ENCODE measurements around the gene ZDHHC8. TPM values are rescaled to one million over a fixed set of nuclear protein-coding genes. Genes with fewer than 3 reads are reported as not detected.

The ZDHHC8 gene
- total and polyA plus RNA-seq, 12 donors = 5.7 to 109 (median 36.1) TPM

DNA sequence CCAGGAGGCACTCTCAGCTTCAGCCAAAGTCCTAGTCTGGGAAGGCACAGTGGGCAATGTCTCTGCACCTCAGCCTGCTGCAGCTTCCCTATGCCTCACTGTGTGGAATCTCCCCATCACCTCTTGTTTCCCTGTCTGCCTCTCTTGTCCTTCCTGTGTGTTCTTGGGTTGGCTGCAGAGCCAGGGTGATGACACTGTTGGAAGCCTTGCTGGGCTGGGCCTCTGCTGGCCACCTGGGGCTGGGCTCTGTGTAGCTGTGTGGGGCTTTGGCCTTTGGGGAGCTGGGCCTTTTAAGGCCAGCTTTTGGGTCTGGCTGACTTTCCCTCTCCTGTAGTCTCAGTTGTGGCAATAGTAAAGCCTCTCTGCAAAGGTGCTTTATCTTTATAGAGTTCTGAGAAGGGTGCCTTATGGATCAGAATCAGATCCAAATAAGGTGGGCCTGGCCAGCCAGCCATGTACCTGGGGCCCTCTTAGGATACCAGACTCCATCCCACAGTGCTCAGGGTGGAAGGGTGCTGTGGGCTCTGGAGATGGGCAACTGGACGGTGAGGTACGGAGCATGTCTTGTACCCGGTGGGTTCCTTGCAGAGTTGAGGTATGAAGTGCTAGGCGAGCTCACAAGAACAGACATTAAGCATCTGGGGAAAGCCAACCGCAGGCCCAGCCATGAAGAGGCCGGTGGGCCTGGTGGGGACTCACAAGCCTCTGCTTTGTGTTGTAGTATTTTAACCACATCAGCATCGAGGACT lies 26.0 kb upstream of the ZDHHC8 start:
- TF ChIP-seq, protein P1, sequence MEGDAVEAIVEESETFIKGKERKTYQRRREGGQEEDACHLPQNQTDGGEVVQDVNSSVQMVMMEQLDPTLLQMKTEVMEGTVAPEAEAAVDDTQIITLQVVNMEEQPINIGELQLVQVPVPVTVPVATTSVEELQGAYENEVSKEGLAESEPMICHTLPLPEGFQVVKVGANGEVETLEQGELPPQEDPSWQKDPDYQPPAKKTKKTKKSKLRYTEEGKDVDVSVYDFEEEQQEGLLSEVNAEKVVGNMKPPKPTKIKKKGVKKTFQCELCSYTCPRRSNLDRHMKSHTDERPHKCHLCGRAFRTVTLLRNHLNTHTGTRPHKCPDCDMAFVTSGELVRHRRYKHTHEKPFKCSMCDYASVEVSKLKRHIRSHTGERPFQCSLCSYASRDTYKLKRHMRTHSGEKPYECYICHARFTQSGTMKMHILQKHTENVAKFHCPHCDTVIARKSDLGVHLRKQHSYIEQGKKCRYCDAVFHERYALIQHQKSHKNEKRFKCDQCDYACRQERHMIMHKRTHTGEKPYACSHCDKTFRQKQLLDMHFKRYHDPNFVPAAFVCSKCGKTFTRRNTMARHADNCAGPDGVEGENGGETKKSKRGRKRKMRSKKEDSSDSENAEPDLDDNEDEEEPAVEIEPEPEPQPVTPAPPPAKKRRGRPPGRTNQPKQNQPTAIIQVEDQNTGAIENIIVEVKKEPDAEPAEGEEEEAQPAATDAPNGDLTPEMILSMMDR (IDR thresholded peaks at IDR 0.05) = no peak
- no peak for TF ChIP-seq POLR2A (IDR thresholded peaks at IDR 0.05)
- Histone ChIP-seq H3K36me3 (replicated peaks in 1 of 2) (peaks cover 0 to 90% of the 10 kb centered on the region in 2 donors), H3K27me3 (no peaks in the 10 kb centered on the region), H3K9me3 (replicated peaks in 1 of 3) (no peaks in the 10 kb centered on the region), H3K4me1 (replicated peaks in 1 of 2) (no peaks in the 10 kb centered on the region), H3K4me3 (no peak overlapping the region), H3K27ac (no peak overlapping the region)
- DNase-seq = no peak
- intact Hi-C loops (cut with DNase I) = loop anchor here in 1 of 2 donors (2.0 kb wide), 1 partner anchor 35 kb away; no protein-coding TSS in a partner anchor
- 92 to 100% (median 95%) methylated on average over 1 to 7 of the region's 7 CpGs for WGBS, 4 donors

DNA sequence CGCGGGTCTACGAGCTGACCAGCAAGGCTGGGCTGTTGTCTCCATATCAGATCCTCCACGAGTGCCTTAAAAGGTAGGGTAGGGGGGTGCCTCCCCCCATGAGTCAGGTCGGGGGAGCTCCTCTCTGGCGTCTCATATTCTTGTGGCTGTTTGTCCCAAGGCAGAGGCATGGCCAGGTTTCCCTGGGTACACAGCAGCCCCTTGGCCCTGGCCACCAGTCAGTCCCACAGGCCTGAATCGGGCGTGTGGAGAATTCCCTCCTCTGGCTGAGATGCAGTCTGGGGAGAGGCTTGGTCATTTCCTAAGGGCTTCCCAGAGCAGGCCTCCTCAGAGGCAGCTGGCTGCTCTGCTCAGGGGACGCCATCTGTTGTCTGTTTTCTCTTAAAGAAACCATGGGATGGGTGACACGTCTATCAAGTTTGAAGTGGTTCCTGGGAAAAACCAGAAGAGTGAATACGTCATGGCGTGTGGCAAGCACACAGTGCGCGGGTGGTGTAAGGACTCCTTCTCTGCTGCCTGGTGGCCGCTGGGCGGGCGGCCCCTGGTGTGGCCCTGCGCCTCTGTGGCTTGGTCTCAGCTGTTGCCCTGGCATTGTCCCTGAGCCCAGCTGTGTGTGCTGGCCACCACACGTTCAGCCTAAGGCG lies 25.3 kb upstream of the ZDHHC8 start:
- Histone ChIP-seq H3K27ac (no peak overlapping the region), H3K4me3 (no peak overlapping the region), H3K9me3 (replicated peaks in 1 of 3) (no peaks in the 10 kb centered on the region), H3K4me1 (replicated peaks in 1 of 2) (no peaks in the 10 kb centered on the region), H3K27me3 (no peaks in the 10 kb centered on the region), H3K36me3 (replicated peaks in 1 of 2) (peaks cover 0 to 90% of the 10 kb centered on the region in 2 donors)
- DNase-seq = no peak
- intact Hi-C loops (cut with DNase I) = loop anchor here in 1 of 2 donors (2.0 kb wide), 1 partner anchor 36 kb away; no protein-coding TSS in a partner anchor
- TF ChIP-seq, protein P1 (IDR thresholded peaks at IDR 0.05) = no peak
- TF ChIP-seq POLR2A (IDR thresholded peaks at IDR 0.05) = no peak
- 86 to 96% (median 90%) methylated on average over 8 to 20 of the region's 20 CpGs for WGBS, 4 donors

DNA sequence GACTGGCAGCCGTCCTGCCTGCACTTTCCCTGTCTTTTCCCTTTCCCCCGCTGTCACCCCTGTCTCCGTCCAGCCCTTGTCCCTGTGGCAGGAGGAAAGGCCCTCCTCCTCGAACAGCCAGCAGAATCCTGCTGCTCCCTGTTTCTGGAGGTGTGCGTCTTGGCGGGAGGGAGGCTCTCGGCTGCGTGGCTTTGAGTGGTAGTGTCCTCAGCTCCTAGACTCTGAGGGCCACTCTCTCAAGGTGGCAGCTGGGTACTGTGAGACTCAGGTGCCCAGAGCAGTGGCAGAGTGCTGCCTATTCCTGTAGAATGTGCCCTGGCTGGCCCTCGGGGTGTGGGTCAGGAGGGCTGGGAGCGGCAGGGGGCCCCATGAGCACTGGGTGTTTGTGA lies 24.8 kb upstream of the ZDHHC8 start:
- Histone ChIP-seq H3K27me3 (no peaks in the 10 kb centered on the region), H3K4me3 (no peak overlapping the region), H3K27ac (no peak overlapping the region), H3K36me3 (replicated peaks in 1 of 2) (peaks cover 0 to 88% of the 10 kb centered on the region in 2 donors), H3K4me1 (replicated peaks in 1 of 2) (no peaks in the 10 kb centered on the region), H3K9me3 (replicated peaks in 1 of 3) (no peaks in the 10 kb centered on the region)
- intact Hi-C loops (cut with DNase I) = loop anchor here in 1 of 2 donors (2.0 kb wide), 1 partner anchor 36 kb away; no protein-coding TSS in a partner anchor
- TF ChIP-seq POLR2A (IDR thresholded peaks at IDR 0.05) = no peak
- DNase-seq = no peak
- WGBS, 4 donors = 90 to 96% (median 93%) methylated on average over 8 to 10 of the region's 10 CpGs

DNA sequence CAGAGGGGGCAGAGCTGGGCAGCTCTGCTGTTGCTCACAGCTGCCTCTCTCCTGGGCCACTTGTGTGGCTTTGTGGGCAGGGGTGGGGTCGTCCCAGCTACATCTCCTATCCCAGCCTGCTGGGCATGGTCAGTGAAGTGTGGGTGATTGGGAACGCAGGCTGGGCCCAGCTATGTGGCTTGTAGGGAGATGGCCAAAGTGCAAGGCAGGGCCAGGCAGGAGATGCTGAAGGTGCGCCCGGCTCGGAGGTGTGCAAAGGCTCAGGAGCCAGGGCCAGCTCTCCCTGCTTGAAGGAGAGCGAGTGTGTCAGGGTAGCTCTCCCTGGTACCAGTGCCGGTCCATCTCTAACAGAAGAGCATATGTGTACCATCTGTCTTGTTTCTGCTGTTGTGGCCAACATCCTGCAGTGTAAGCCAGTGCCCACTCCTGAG lies 24.1 kb upstream of the ZDHHC8 start:
- peaks cover 0 to 88% of the 10 kb centered on the region in 2 donors for H3K36me3 ChIP-seq (replicated peaks in 1 of 2)
- H3K4me3 ChIP-seq = no peak overlapping the region
- H3K4me1 ChIP-seq (replicated peaks in 1 of 2) = no peaks in the 10 kb centered on the region
- intact Hi-C loops (cut with DNase I) = loop anchor here in 1 of 2 donors (2.0 kb wide), 1 partner anchor 37 kb away; no protein-coding TSS in a partner anchor
- no peaks in the 10 kb centered on the region for H3K27me3 ChIP-seq
- H3K27ac ChIP-seq = no peak overlapping the region
- DNase-seq = no peak
- TF ChIP-seq, protein P1 (IDR thresholded peaks at IDR 0.05) = no peak
- no peak for TF ChIP-seq POLR2A (IDR thresholded peaks at IDR 0.05)
- 90 to 100% (median 93%) methylated on average over 6 to 7 of the region's 7 CpGs for WGBS, 4 donors
- H3K9me3 ChIP-seq (replicated peaks in 1 of 3) = no peaks in the 10 kb centered on the region
